HEK293 (cell line): ENCODE results near the gene SMYD2.

ENCODE experiments used
- ATF2 ChIP-seq: fragments of 450-650 bp; formaldehyde crosslinking; IDR thresholded peaks from 2 replicates; pipeline ENCODE4 v1.5.1; 2016; ENCODE audit warnings: missing biosample characterization, missing genetic modification characterization, low read depth
- CTCF ChIP-seq: fragments of 450-650 bp; formaldehyde crosslinking; IDR thresholded peaks from 2 replicates; pipeline ENCODE4 v1.5.1; 2016; ENCODE audit warnings: missing biosample characterization, missing genetic modification characterization
- FEZF1 ChIP-seq: fragments of 450-650 bp; formaldehyde crosslinking; IDR thresholded peaks from 2 replicates; pipeline ENCODE4 v1.5.1; 2016; ENCODE audit warnings: missing biosample characterization, missing genetic modification characterization
- MYNN ChIP-seq: fragments of 450-650 bp; formaldehyde crosslinking; IDR thresholded peaks from 2 replicates; pipeline ENCODE4 v1.5.1; 2016; ENCODE audit warnings: missing biosample characterization, missing genetic modification characterization, borderline replicate concordance
- PBX3 ChIP-seq: sonication (generic); formaldehyde crosslinking; IDR thresholded peaks from 2 replicates; pipeline ENCODE4 v1.8.1; 2022; ENCODE audit warnings: mild to moderate bottlenecking, moderate library complexity, missing genetic modification reagents
- REST ChIP-seq: fragments of 450-650 bp; formaldehyde crosslinking; IDR thresholded peaks from 2 replicates; pipeline ENCODE4 v1.5.1; 2016; ENCODE audit warnings: missing biosample characterization, missing genetic modification characterization
- ZBTB11 ChIP-seq: fragments of 450-650 bp; formaldehyde crosslinking; conservative IDR thresholded peaks from 2 replicates; pipeline ENCODE4 v1.5.1; 2016; ENCODE audit warnings: low read depth, missing biosample characterization, missing genetic modification characterization
- ZFP3 ChIP-seq: fragments of 450-650 bp; formaldehyde crosslinking; IDR thresholded peaks from 2 replicates; pipeline ENCODE4 v1.5.1; 2016; ENCODE audit warnings: low read depth, missing biosample characterization, missing genetic modification characterization
- ZNF335 ChIP-seq: fragments of 450-650 bp; formaldehyde crosslinking; conservative IDR thresholded peaks from 2 replicates; pipeline ENCODE4 v1.5.1; 2016; ENCODE audit warnings: missing biosample characterization, missing genetic modification characterization
- ZNF510 ChIP-seq: fragments of 450-650 bp; formaldehyde crosslinking; IDR thresholded peaks from 2 replicates; pipeline ENCODE4 v1.5.1; 2018; ENCODE audit warnings: mild to moderate bottlenecking, missing genetic modification characterization, missing biosample characterization; ENCODE audit not compliant: insufficient replicate concordance
- ZNF645 ChIP-seq: fragments of 450-650 bp; formaldehyde crosslinking; IDR thresholded peaks from 2 replicates; pipeline ENCODE4; 2016; ENCODE audit warnings: missing biosample characterization, missing genetic modification characterization
- ZNF768 ChIP-seq: fragments of 450-650 bp; formaldehyde crosslinking; IDR thresholded peaks from 2 replicates; pipeline ENCODE4 v1.5.1; 2018; ENCODE audit warnings: missing biosample characterization, mild to moderate bottlenecking, missing genetic modification characterization
- ZSCAN18 ChIP-seq: fragments of 450-650 bp; formaldehyde crosslinking; IDR thresholded peaks from 2 replicates; pipeline ENCODE4 v1.5.1; 2016; ENCODE audit warnings: missing biosample characterization, missing genetic modification characterization

- TF ChIP-seq ZNF335 (tag by site-specific recombination) (no peak), CTCF (tag by site-specific recombination) (no peak), MYNN (tag by site-specific recombination) (no peak), REST (tag by site-specific recombination) (no peak), ZNF510 (no peak), FEZF1 (tag by site-specific recombination) (no peak), ZSCAN18 (tag by site-specific recombination) (no peak), ZBTB11 (tag by site-specific recombination) (no peak), PBX3 (CRISPR knock-in tag) (no peak), ATF2 (no peak), ZNF645 (tag by site-specific recombination) (no peak), ZFP3 (tag by site-specific recombination) (no peak), ZNF768 (no peak)
Observed at GRCh38 chr1:214367841-214368240, 86.9 kb downstream of the SMYD2 start.
